ENCODE results near the gene PDGFD.

The PDGFD gene

DNA sequence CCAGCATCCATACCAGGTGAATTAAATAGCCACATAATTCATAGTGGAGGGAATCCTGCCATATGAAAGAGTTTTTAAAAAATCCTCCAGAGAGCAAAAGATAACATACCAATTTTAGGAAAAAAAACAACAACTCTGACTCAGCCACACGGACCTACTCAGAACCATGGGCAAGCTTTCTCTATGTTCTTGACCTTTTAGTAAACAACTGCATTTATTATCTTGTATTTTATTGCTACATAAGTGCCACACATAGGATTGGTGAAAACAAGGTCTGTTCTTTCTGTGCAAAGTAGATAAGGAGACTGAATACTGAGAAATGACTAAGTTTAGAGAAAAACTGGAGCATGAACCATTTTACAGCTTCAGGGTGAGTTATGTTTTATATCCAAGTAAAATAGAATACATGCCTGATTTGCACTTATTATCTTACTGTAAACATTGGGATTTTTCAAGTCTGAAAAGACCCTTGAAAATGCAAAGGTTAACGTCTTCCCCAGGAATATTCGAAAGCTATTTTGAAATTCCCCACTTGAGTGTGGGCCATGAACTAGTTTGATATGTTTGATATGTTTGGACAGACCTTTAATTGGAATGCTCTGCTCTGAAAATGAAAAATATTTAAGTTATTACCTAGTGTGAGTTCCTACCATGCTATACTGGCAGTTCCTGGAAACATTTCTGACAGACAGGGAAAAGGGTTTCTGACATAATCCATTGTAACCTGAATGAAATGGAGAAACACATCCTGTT, 217.0 kb downstream of the PDGFD start:
- no peak for DNase-seq

DNA sequence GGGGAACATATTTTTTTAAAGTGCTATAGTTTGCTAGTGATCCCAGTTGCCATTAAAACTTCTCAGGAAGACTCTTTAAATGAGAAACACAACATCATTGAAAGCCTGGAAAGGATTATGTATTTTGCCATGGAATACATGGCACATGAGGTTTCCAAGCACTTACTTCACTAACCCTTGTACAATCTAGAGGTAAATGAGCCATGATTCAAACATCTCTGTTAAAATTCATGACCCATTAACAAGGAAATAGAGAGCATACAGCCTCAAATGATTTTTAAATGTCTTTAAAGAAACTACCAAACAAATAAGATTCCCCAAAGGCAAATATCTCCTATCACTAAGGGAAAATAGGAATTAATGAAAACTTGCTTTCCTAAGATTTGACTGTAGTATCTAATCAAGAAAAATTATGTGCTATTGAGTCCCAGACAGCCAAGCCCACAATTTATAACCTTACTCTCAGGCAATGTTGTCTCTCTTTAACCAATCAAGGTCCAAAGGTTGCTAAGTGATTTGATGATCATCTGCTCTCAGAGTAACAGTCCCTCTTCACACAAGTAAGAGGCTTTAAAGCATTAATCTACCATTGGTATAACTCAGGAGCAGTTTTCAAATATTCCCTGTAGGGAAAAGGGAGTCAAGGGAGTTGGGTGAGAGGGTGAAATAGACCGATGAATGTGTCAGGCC, 219.6 kb downstream of the PDGFD start:
- DNase-seq = no peak

DNA sequence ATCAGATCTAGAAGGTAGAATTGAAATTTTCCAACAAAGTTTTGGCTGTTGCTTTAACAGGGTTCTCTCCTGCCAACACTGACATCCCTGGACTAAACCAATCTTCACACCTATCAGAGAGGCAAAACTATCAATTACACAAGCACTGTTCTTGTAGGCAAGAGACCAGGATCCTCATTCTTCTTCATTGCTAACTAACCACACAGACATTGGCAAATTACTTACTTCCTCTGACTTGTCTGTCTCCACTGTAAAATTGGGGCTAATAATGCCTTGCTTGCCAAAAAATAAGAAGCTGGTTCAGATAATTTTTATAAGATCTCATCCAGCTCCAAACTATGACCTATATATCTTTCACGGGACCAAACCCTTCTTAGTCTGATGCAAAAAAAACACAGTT, 221.3 kb downstream of the PDGFD start:
- DNase-seq = no peak

DNA sequence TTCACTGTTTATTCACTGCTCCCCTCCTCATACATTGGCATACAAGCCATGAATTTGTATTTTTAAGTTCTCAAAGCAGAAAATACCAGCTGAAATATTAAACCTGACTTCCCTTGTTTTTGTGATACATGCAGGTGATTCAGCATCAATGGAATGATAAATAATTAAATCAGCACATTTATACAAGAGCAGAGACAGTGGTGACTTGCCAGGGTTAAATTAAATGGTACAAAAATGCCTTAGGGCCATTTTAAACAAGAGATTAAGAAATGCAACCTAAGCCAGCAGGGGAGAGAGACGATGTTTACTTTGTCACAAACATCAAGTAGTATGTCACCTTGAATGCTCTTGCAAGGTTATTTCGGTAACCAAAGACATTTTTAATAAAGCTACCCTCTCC, 223.4 kb downstream of the PDGFD start:
- no peak for DNase-seq

DNA sequence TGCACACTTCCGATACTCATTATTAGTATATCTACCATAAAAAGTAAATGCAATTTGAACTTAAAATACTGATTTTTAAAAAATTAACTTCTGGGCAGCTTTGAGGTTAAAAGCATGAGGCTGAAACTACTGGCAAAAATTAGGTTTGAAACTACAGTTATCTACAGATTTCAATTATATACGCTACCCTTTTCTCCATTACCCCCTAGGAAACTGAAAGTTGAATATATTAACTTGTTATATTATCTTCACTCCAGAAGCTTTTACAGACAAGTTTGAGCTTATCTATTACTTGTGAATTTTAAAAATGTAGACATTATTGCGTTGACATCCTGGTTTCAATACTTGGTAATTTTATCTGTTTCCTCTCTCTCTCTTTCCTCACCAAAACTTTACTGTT, 224.3 kb downstream of the PDGFD start:
- no peak for DNase-seq

DNA sequence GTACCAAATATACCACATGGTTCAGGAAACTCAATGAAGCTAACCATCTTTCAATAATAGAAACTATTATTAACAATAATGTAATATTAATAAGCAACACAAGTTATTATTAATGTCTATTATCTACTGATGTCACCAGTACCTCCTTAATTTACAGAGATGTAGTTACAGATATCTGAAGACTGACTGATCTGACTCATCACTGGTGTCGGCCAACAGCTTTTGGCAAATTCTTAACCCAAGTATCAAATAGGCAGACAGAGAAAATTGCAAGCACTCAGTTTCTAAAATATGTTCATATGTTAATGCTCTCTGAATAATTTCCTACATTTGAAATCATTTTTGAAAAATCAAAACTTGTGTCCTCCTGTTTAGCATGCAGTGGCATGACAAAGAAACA, 227.9 kb downstream of the PDGFD start:
- no peak for DNase-seq

DNA sequence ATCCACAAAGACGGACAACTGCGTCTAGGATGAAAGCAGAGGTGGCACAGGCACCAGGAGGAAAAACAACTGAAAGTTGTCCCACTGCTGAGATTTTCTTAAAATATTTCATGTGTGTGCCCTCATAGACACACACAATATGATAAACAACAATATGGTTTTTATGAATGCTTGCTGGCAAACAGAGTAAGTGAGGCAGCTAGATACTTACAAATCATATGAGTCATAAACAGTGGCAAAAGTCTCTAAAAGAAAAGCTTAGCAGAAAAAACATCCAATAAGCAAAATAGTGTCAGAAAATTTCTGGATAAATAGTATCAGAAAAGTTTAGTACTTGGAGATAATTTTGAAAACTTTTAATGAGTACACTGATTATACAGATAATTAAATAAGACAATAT, 228.7 kb downstream of the PDGFD start:
- no peak for DNase-seq

DNA sequence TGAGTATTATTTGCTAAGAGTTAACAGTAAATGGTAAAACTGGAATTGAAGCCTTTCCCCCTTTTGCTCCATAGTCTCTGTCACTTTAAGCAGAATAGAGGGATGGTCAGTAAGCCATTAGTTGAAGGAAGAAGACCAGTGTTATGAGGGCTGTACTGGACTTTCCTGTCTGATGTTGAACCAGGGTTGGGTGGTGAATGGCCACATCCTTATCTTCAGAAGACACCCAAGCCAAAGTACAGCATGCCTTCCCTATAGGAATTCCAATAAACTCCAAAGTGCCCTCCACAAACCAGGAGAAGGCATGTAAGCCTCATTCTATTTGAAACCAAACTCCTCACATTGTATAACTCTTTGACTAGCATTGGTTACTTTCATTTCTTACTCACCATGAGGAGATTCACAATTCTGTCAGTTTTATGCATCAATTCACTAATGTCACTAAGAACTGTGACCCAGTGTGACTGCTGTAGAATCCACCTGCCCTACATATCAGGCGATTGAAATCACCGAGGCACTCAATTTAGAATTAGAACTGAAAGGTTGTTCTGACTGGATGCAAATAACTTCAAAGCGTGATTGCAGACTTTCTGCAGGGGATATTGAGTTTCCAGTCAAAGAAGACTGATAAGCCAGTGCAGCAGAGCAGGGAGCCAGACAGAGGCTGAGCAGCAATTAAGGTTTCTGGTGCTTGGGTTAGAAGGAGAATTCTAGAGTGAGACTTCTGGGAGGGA, 234.6 kb downstream of the PDGFD start:
- DNase-seq = no peak

DNA sequence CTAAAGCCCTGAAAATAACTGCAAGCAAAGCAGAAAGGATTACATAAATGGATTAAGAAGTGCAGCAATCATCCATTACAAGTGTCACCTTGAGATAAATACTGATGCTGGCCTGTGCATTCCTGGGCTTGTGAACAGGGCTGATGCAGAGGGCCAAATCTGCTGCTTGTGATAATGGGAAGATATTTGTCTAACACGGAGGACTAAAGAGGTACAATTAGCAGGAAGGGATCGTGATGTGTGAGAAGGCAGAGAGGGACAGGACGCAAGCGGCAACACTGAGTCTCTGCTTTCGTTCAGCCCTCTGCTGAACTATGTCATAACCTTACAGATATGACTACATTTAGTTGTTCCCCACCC, 235.2 kb downstream of the PDGFD start:
- no peak for DNase-seq

DNA sequence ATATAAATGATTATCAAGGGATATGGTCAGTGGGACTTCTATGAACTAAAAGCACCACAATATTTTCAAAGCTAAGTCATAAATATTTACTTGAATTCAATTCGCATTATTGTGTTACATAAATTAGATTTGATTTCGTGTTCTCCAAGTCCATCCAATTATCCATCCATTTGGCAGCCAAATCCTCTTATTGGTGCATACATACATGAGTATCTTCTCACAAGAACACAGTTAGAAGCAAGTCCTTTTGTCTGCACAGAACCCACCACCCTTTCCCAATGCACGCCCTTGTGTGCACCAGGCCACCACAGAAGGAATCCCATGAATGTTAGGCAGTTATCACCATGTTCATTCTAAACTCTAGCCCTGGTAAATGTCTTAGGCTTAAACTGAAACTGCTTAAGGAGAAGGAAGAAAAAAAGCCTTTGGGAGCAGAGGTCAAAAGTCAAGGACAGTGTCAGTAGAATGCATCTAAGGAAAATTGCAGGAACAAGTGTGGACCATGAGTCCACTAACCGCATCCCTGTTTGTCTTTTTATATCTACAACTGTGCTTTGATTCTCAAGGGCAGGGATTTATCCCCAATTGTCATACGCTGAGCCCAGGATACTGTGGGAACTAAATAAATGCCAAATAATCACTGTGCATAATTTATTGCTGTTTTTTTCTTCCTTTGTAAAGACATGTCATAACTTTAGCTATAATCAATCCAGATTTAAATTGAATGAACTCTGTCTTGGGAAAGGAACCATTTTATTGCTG, 235.7 kb downstream of the PDGFD start:
- no peak for DNase-seq

DNA sequence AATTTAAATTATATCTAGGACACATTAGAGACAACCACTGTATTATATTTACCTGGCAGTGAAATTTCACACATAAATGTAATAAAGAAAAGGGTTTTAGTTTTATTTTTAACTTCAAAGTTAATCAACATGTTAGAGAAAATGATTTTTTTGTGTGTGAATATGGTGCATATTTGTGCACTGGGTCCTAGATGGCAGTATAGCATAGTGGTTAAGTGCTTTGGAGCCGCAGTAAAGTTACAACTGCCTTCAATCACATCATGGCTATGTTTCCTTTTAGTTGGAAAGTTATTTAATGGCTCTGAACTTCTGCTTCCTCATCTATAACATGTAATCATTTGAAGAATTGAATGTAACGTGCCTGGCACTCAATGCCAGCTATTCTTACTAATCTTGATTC, 236.4 kb downstream of the PDGFD start:
- DNase-seq = no peak

DNA sequence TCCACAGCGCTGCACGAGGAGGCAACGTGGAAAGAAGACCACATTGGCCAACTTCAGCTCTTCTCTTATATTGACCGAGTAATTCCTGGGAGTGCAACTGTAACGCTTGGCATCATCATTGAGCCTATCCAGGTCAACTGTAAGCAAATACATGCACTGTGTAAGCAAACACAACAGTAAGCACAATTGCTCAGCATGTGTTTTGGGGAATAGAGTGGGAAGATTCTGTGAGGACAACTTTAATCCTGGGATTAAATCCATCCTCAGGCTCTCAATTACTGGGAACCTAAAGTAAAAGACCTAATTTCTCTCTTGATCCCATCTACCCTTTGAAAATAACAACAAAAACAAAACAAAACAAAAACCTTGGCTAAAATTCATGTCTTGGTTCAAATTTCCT, 237.0 kb downstream of the PDGFD start:
- DNase-seq = no peak

DNA sequence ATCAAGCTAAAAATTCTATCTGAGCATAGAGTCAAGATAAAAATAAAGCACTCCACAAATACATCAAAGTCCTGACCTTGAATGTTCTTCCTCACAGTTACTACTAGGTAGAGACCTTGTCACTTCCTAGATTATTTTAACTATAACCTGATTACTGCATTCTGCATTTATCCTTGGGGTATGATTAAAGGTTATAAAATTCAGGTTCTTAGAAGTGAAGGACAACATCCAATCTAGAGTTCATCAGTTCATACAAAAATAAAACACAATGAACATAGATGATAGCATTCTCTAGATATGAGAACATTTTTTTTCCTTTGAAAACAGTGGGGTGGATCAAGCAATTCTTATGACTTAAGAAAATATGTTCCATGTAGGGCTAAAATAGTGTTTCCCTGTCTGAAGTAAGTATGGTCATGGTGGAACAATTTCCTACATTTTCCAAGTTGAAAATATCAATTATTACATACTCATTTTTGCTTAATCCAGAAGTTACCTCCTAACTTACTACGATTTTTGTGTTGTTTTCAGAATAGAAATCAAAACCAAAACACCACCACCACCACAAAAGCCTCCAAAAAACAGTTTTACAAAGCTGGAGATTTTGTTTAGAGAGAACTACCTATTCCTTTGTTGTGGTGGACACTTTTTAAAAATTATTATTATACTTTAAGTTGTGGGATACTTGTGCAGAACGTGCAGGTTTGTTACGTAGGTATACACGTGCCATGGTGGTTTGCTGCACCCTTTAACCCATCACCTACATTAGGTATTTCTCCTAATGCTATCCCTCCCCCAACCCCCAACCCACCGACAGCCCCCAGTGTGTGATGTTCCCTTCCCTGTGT, 239.6 kb downstream of the PDGFD start:
- no peak for DNase-seq

DNA sequence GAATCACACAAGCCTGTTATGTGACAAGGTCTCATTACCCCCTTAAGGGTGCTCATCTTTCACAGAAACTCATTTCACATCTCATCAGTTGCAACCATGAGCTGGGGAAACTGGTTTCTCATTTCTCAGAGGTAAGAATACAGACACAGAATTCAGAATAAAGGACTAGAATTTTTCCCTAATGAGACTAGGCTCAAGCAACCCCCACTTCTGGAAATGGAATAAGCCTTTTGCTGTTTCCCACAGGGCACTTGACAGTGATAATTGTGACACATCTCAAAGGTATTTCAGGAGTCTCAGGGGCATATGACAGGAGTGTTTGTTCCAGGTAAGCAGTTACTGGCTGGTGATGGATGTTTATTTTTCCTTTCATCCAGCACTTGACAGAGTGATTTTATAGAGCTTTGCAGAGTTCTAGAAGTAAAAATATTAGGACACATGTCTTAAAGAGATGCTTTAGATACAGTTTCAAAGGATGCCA, 240.5 kb downstream of the PDGFD start:
- DNase-seq = no peak

DNA sequence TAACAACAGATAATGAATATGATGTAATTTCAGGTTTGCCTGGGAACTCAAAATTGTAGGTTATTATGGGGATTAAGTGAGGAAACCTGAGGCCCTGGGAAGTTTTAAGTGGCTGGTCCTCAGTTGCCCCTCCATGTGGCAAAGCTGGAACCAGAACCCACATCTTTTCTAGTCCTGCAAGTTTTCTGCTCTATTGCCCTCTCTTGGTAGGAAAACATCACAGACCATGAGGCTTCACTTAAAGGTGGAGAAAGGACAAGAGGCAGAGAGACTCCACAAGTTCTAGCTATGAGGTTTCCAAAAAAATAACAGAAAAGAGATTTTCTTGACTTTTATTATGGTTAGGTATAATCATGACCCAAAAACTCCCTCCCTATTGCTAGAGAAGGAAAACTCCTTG, 243.0 kb downstream of the PDGFD start:
- DNase-seq = no peak

DNA sequence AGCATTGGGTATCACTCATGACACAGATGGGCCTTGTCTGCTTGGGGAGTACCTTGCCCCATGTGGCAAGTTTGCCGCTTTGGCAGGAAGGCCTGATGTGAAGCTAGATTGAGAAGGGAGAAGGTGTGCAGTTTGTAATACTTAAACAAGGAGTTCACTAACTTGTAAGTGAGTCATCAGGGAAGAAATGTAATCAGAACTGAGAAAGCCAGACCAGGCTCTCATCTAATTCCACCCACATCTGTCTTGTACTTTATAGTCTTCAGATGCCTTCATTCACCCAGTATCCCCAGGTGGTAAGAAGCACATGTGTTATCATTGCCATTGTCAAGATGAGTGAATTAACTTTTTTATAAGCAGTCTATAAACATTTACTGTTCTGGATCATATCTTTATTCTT, 243.5 kb downstream of the PDGFD start:
- DNase-seq = no peak

DNA sequence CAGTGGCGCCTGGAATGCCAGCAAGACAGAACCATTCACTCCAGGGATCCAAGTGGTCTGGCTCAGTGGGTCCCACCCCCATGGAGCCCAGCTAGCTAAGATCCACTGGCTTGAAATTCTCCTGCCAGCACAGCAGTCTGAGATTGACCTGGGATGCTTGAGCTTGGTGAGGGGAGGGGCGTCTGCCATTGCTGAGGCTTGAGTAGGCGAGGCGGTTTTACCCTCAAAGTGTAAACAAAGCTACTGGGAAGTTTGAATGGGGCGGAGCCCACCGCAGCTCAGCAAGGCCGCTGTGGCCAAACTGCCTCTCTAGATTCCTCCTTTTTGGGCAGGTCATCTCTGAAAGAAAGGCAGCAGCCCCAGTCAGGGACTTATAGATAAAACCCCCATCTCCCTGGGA, 253.2 kb downstream of the PDGFD start:
- no peak for DNase-seq

DNA sequence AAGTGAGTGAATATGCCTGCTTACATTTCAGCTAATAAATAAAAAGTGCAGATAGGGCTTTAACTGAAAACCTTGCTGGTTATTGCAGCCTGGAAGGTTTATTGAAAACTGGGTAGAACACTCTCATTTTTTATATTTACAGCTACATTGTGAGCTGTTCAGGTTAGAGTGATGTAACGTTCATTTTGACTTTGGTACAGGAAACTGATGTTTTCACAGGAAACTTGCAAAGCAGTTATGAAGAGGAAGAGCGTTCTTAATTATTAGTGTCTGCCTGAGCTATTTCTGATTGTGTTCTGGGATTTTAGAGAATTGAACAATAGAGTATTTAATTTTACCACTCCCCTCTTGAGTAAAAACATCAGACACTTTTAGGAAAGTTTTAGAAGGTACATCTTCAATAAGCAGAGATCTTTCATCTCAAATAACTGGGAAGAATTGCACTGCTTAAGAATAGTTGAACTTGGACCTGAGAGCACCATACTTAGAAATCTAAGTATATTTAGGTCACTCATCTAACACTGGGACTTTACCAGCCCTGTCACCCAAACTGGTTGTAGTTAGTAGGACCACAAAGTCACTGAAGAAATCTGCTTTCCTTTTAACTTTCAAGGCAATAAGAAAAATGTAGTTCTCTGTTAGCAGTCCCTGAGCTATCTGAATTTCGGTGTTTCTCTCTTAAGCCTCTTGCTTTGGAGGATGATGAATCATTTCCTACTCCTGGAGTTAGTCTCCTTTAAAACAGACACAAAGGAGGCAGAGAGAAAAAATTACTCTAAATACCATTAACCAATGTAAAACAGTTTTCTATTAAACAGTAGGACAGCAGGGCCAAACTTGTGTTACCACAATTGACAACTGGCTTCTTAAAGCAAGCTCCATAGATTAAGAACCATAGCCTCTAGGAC, 256.1 kb downstream of the PDGFD start:
- DNase-seq = no peak

DNA sequence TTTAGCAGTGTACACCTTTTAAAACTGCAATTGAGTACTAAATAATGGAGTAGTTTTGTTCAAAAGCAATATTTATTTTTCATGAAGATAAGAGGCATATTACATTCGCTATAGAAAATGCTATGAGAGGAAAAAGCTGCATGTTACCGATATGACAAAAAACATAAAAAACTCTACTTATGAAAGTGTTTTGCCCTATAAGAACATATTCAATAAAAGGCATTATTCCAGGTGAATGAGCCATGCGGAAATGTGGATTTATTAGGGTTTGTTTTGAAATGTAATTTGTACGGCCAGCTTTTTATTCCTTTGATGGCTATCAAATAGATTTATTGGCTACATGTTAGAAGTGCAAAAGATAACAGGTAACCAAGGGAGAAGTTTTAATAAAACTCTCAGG, 256.8 kb downstream of the PDGFD start:
- DNase-seq = no peak

DNA sequence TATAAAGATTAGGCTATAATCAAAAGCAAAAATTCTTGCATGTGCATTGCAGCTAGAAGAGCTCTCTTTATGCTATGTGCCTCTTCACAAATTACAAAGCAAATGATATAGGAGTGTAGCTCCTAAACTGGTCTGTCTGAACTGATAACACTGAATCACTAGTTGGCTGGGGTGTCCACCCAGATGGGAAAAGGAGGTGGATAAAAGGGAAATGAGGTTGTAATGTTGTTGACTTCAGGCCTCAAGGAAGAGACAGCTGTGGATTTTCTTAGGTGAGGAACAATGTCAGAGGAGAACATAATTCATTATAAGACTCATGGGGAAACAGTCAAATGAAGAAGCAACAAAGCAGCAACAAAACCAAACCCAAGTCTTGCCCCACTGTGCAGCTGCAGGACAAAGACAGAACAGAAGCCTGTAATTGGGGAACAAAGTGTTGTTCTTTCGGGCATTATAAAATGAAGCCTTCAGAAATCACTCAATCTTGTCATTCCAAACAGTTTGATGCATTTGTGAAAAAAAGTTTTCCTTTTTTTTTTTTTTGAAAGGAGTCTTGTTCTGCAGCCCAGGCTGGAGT, 257.6 kb downstream of the PDGFD start:
- no peak for DNase-seq

DNA sequence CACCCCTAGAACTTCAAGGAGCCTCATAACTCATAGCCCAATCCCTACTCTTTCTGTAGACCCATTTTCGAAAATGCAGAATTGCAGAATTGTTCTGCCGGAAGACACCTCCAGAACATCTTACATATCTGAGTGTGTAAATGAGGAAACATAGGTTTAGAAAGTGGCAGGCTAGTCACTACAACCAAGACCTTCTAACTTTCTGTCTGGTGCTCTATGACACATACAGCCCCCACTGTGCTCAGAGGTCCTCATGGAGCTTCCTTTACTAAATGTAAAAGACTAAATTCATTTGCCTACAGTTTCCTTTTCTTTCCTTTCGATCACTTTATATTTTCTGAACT, 259.7 kb downstream of the PDGFD start:
- DNase-seq = no peak

Data from stimulated activated CD4-positive, alpha-beta T cell treated with anti-CD3 and anti-CD28 coated beads, Interleukin-1b, Interleukin-23, amount 100 ng/mL, for 48 hours (primary cell).